Gastroesophageal sphincter (tissue), 4 donors: Measurements from ENCODE around the gene MRPL12. TPM values are rescaled to one million over a fixed set of nuclear protein-coding genes. Genes with fewer than 3 reads are reported as not detected.
"Not testable (repeated sequence)": the region's sequence is repeated elsewhere in the genome, so short reads cannot be mapped to it uniquely, and the experiment has no call there.

Experiments
- ATAC-seq: fragments of 150-250 bp; one replicate; pipeline ENCODE4 v1.9.1; 2016; ENCODE audit warnings: mild to moderate bottlenecking, moderate library complexity
- H3K27ac ChIP-seq, 4 donors: fragments of 200-600 bp; sonication (generic) in 3 of 4; 1 replicate in 3 of 4; 2 replicates in 1 of 4; pipeline ENCODE4 v1.5.1; 2016 to 2019
- H3K27me3 ChIP-seq: fragments of 200-600 bp; sonication (generic); one replicate; pipeline ENCODE4 v1.5.1; 2019
- H3K36me3 ChIP-seq, 2 donors: fragments of 200-600 bp; sonication (generic); one replicate each; pipeline ENCODE4 v1.5.1; 2019; ENCODE audit warnings: control low read depth in 1 of 2
- H3K4me1 ChIP-seq, 3 donors: fragments of 200-600 bp; sonication (generic); 1 replicate in 2 of 3; 2 replicates in 1 of 3; pipeline ENCODE4 v1.5.1; 2016 to 2019; ENCODE audit warnings: control low read depth in 2 of 3
- H3K4me3 ChIP-seq, 2 donors: fragments of 200-600 bp; sonication (generic); one replicate each; pipeline ENCODE4 v1.5.1; 2019; ENCODE audit warnings: mild to moderate bottlenecking in 1 of 2, moderate library complexity in 1 of 2
- H3K9me3 ChIP-seq, 3 donors: fragments of 200-600 bp; sonication (generic); one replicate each; pipeline ENCODE4 v1.5.1; 2017 to 2019; ENCODE audit warnings: control low read depth in 2 of 3
- CTCF ChIP-seq, 4 experiments: fragments of 200-600 bp in 2 of 4; fragments of 450-650 bp in 2 of 4; sonication (generic) in 1 of 4; IDR thresholded peaks; one replicate each; pipeline ENCODE4 v1.5.1; 2017 to 2019; ENCODE audit warnings: antibody characterized with exemption in 4 of 4, mild to moderate bottlenecking in 2 of 4, moderate library complexity in 2 of 4
- EP300 ChIP-seq: sonication (generic); formaldehyde crosslinking; IDR thresholded peaks from one replicate; pipeline ENCODE4 v1.6.1; 2017; ENCODE audit warnings: antibody characterized with exemption, mild to moderate bottlenecking
- POLR2A ChIP-seq, 2 donors: fragments of 450-650 bp; IDR thresholded peaks; one replicate each; pipeline ENCODE4 v1.6.1; 2017; ENCODE audit warnings: antibody characterized with exemption in 2 of 2, mild to moderate bottlenecking in 2 of 2, moderate library complexity in 1 of 2
- POLR2AphosphoS5 ChIP-seq: sonication (generic); formaldehyde crosslinking; IDR thresholded peaks from one replicate; pipeline ENCODE4 v1.6.1; 2017; ENCODE audit warnings: antibody characterized with exemption
- WGBS, 2 donors: methylation state at CpG; one replicate each; pipeline ENCODE4 v1.1.5; 2018; ENCODE audit warnings: low coverage in 1 of 2; 5-methylcytosine and 5-hydroxymethylcytosine counted together
- total RNA-seq, 4 donors: library from RNA; depleted of rRNA; stranded (reverse); fragments of >200 nt; gene quantifications; one replicate each; pipeline ENCODE4 v1.1.0, GENCODE V29; 2016

The MRPL12 gene
- total RNA-seq, 4 donors from 2014 or later, result 27.5 to 42.9 (median 29.3) TPM

DNA sequence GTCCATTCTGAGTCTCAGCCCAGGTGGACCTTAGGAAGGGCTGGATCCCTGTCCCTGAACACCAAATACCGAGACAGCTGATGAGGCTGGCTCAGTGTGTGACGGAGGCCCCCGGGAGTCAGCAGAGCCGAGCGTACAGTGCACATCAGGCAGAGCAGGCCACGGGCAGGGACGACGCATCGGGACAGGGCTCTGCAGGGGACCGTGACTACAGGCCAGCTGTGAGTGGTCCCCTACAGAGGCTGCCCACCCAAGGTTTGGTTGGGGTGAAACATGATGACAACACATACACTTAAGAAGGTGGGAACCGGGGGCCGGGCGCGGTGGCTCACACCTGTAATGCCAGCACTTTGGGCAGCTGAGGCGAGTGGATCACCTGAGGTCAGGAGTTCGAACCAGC lies 30.2 kb upstream of the MRPL12 start:
- Histone ChIP-seq H3K27me3 (no peaks in the 10 kb centered on the region), H3K4me1 (peaks cover 0 to 14% (median under 1%) of the 10 kb centered on the region in 3 donors), H3K36me3 (peaks cover 0 to 68% of the 10 kb centered on the region in 2 donors), H3K4me3 (no peak overlapping the region), H3K27ac (no peak overlapping the region), H3K9me3 (no peaks in the 10 kb centered on the region)
- no peak for ATAC-seq
- 90 to 96% methylated on average over 2 to 4 of the region's 16 CpGs for WGBS, 2 donors
- no peak for TF ChIP-seq POLR2A (IDR thresholded peaks at IDR 0.05)
- no peak for TF ChIP-seq CTCF (IDR thresholded peaks at IDR 0.05)
- TF ChIP-seq EP300, result no peak
- no peak for TF ChIP-seq POLR2AphosphoS5

- peaks cover 0 to 62% of the 10 kb centered on the region in 2 donors for H3K36me3 ChIP-seq
- 74 to 81% methylated on average over 9 of the region's 18 CpGs for WGBS, 2 donors
These were observed 29.5 kb upstream of the MRPL12 start for GRCh38 chr17:81673561-81674258.

DNA sequence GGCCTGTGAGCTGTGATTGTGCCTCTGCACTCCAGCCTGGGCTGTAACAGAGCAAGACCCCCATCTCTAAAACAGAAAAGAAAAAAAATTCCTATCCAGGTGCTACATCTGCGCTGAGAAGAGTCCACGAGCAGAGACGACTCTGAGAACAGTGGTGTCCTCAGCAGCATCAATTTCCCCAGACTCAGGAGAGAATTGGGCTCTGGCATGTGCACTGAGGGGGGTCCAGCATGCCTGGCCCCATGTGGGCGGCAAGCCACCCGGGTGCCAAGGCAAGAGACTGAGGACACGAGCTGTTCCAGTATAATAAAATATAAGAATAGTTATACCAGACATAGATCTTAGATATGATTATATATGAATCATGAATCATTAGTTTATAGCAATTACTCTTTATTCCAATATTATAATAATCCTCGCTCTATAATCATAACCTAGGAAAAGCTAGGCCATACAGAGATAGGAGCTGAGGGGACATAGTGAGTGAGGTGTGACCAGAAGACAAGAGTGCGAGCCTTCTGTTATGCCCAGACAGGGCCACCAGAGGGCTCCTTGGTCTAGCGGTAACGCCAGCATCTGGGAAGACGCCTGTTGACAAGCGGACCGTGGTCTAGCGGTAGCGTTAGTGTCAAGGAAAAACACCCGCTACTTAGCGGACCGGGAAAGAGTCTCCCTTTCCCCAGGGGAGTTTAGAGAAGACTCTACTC lies 27.5 kb upstream of the MRPL12 start:
- H3K36me3 ChIP-seq, result peaks cover 0 to 57% of the 10 kb centered on the region in 2 donors
- not testable (repeated sequence) for H3K27ac ChIP-seq, H3K4me1 ChIP-seq, H3K9me3 ChIP-seq, H3K27me3 ChIP-seq, H3K4me3 ChIP-seq, ATAC-seq
- peak in 3 of 4 experiments; percentile 62 to 67 (median 62) for TF ChIP-seq CTCF (IDR thresholded peaks at IDR 0.05)
- WGBS, 2 donors, result 35 to 37% methylated on average over 5 to 11 of the region's 18 CpGs

More at GRCh38 chr17:81673561-81674258, 29.5 kb upstream of the MRPL12 start:
- H3K27me3 ChIP-seq, result no peaks in the 10 kb centered on the region
- H3K4me1 ChIP-seq, result peaks cover 0 to 7% (median 0%) of the 10 kb centered on the region in 3 donors
- H3K27ac ChIP-seq, result no peak overlapping the region
- no peak overlapping the region for H3K4me3 ChIP-seq
- ATAC-seq, result no peak
- TF ChIP-seq CTCF (IDR thresholded peaks at IDR 0.05) (no peak), POLR2AphosphoS5 (no peak), EP300 (no peak), POLR2A (IDR thresholded peaks at IDR 0.05) (no peak)
- H3K9me3 ChIP-seq, result no peaks in the 10 kb centered on the region

DNA sequence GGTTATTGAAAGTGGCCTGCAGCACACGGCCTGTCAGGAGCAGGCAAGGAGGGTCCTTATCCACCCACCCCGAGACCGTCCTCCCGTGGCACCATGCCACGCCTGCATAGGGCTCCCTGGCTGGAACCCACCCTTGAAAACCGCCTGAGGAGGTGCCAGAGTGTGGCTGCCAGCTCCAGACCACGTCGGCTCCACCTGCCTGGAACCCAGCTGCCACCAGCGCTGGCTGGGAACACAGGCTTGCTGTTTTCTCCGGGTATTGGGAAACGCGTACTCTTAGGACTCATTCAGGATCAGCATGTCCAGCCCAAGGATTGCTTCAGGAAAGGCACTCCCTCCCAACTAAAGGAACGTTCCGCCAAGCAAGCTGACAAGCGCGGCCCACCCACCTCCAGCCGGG lies 26.3 kb upstream of the MRPL12 start:
- no peak overlapping the region for H3K27ac ChIP-seq
- no peaks in the 10 kb centered on the region for H3K27me3 ChIP-seq
- ATAC-seq, result no peak
- TF ChIP-seq POLR2AphosphoS5, result no peak
- TF ChIP-seq POLR2A (IDR thresholded peaks at IDR 0.05), result no peak
- no peak for TF ChIP-seq CTCF (IDR thresholded peaks at IDR 0.05)
- TF ChIP-seq EP300, result no peak
- WGBS, 2 donors, result 80 to 86% methylated on average over 1 to 4 of the region's 17 CpGs
- no peaks in the 10 kb centered on the region for H3K9me3 ChIP-seq
- H3K4me1 ChIP-seq, result peaks cover 0 to 6% (median 2%) of the 10 kb centered on the region in 3 donors
- peaks cover 0 to 57% of the 10 kb centered on the region in 2 donors for H3K36me3 ChIP-seq
- no peak overlapping the region for H3K4me3 ChIP-seq

DNA sequence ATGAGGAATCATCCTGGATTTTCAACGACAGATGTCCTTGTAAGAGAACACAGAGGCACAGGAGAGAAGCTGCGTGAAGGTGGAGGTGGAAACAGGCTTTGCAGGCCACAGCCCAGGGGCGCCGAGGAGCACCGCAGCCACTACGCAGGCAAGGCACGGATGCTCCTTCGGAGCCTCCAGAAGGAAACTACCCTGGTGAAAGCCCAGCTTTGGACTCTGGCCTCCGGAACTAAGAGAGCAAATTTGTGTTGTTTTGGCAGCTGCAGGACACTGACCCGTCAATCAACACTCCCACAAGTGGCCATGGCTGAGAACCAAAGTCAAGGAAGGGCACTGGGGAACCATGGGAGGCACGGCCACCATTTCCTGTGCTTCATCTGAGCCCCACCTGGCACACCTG lies 23.0 kb upstream of the MRPL12 start:
- ATAC-seq, result no peak
- peaks cover 0 to 29% of the 10 kb centered on the region in 2 donors for H3K36me3 ChIP-seq
- H3K27ac ChIP-seq, result no peak overlapping the region
- no peaks in the 10 kb centered on the region for H3K27me3 ChIP-seq
- peaks cover 0 to 30% (median 19%) of the 10 kb centered on the region in 3 donors for H3K4me1 ChIP-seq
- H3K4me3 ChIP-seq, result no peak overlapping the region
- 79 to 80% methylated on average over 1 to 11 of the region's 11 CpGs for WGBS, 2 donors
- no peaks in the 10 kb centered on the region for H3K9me3 ChIP-seq
- no peak for TF ChIP-seq CTCF (IDR thresholded peaks at IDR 0.05)
